DMS 273 treated with DMSO at 0.1 percent for 48 hours (cell line): ENCODE results near the gene PKP4.

Source experiments
- DNase-seq: peaks from one replicate; lab custom pipeline; 2025; lab: John Stamatoyannopoulos, UW

The PKP4 gene

GRCh38 chr2:158651358-158652057, 194.8 kb downstream of the PKP4 start:
- no peak for DNase-seq

- no peak for DNase-seq
Observed at GRCh38 chr2:158655628-158656027, 198.9 kb downstream of the PKP4 start.

- no peak for DNase-seq
Observed at GRCh38 chr2:158656492-158657229, 199.9 kb downstream of the PKP4 start.

GRCh38 chr2:158658396-158658795, 201.6 kb downstream of the PKP4 start:
- DNase-seq = no peak

- DNase-seq = no peak
Observed at GRCh38 chr2:158659483-158659882, 202.7 kb downstream of the PKP4 start.

- no peak for DNase-seq
Observed at GRCh38 chr2:158661231-158661630, 204.5 kb downstream of the PKP4 start.

DNA sequence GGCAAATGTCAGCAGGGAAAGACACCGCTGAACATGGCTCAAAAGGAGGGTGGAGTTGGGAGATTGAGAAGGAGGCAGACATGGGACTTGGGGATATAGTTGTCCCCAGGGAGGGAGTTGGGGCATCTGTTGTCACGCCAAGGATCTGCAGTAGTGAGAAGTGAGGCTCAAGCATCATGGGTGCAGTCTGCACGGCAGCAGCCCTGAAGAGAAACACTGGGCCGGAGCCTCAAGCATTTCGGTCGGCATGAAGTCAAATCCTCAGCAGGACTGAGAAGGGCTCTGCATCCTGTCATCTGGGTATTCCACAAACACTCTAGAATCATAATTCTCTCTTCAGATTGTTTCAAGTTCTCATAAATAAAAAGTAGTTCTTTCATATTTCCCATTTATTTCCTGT, 205.7 kb downstream of the PKP4 start:
- DNase-seq = no peak

DNA sequence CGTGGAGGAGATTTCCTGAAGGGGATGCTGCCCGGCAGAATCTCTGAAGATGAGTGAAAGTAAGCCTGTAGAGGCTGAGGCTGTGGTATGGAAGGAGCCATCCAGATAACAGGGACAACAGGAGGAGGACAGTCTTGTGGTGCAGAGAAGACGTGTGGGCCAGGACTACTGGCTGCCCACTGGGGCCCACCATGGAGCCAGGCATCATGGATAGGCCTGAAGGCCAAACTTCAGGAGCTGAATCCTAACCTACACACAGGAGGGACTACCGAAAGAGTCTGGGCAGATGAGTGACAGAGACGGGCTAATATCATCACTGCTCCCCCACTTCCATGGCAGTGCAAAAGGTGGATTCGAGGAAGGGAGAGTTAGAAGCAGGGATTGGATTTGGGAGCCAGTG, 207.0 kb downstream of the PKP4 start:
- no peak for DNase-seq

GRCh38 chr2:158664987-158665386, 208.2 kb downstream of the PKP4 start:
- DNase-seq = no peak

GRCh38 chr2:158665536-158666302, 209.0 kb downstream of the PKP4 start:
- no peak for DNase-seq

- no peak for DNase-seq
Observed at GRCh38 chr2:158666969-158667368, 210.2 kb downstream of the PKP4 start.

GRCh38 chr2:158667586-158667985, 210.8 kb downstream of the PKP4 start:
- DNase-seq = no peak

- no peak for DNase-seq
Observed at GRCh38 chr2:158668001-158668765, 211.4 kb downstream of the PKP4 start.

- no peak for DNase-seq
Observed at GRCh38 chr2:158670292-158670691, 213.5 kb downstream of the PKP4 start.

GRCh38 chr2:158671360-158672245, 214.9 kb downstream of the PKP4 start:
- DNase-seq = no peak

DNA sequence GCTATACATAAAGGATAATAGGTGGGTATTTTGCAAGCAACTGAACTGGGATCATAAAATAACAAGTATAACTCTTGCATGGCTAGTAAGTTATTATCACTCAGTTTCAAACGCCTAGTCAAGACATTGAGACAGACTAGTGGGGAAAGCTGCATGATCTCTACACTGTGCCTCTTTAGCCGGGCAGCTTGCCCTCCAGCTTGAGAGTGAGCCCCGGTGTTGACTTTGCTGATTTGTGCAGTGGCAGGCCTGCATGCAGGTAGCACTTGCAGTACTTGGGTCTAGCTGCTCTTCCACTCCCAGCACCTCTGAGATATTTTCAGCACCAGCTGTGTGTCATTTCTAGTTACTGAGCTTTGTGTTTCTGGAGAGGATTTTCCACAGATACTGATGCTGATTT, 219.5 kb downstream of the PKP4 start:
- DNase-seq = no peak

DNA sequence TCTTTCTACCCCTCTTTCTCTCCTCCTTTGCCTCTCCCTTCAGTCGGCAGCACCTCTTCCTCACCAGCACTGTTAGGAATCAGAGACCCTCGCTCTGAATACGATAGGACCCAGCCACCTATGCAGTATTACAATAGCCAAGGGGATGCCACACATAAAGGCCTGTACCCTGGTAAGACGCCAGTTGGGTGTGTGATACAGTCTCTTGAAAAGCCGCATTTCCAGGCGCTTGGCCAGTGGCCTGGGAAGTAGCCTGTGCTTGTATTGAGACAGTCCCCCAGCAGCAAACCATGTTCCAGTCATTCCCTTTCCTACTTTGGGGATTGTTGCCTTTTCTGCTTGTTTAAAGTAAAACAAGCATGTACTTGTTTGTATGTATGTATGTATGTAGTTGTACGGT, 219.9 kb downstream of the PKP4 start:
- no peak for DNase-seq

DNA sequence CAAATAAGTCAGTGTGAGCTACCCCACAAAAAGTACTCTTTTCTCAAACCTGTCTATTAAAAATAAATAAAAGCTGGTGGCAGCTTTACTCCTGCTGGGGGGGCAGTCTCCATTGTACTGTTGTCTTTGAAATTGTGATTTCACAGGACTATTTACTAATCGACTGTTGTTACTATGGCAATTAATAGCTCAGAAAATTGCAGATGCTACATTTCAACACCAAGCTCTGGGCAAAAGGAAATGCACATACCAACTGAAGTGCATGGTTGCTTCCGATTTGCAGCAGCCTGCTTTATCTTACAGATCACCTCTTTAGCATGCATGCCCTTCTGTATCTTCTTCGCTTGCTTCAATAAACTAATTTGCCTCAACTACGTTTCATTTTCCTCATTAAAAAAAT, 220.8 kb downstream of the PKP4 start:
- DNase-seq = no peak

GRCh38 chr2:158681816-158682215, 225.1 kb downstream of the PKP4 start:
- no peak for DNase-seq

- DNase-seq = no peak
Observed at GRCh38 chr2:158685646-158686045, 228.9 kb downstream of the PKP4 start.

DNA sequence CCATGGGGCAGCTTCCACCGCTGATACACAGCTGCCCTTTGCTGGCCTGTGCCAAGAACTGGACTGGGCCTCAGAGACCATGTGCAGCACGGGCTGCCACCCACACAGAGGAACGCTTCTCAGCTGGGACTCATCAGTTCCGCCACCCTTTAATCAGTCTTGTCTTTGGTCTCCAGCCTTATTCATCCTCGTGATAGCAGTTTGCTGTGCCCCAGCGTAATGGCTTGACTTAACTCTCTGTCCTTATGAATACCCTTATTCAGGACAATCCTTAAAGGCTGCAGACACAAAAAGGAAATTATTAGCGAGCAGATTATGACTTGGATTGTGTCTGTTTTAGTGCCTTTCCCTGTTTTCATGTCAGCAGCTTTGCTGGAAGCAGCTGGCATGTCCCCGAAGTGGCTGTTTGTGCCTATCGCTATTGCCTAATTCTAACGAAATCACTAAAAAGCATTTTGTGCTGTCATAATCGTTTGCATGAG, 229.5 kb downstream of the PKP4 start:
- DNase-seq = no peak
